OCI-LY7 (cell line): ENCODE results near the gene ANKS4B. TPM values are rescaled to one million over a fixed set of nuclear protein-coding genes. Genes with fewer than 3 reads are reported as not detected.
"Not testable (repeated sequence)": the region's sequence is repeated elsewhere in the genome, so short reads cannot be mapped to it uniquely, and the experiment has no call there.

ENCODE experiments used
- BruUV-seq: library from RNA; stranded (reverse); fragments of 400-500 nt; replicated peaks from 2 replicates; lab custom pipeline; 2021; lab: Mats Ljungman, UMichigan
- CTCF ChIA-PET: fragments of 300-600 bp; sonication (Branson Sonifier 250); formaldehyde crosslinking; loops from one replicate; lab custom pipeline; 2022; ENCODE audit warnings: antibody characterized with exemption; ENCODE audit not compliant: unreplicated experiment; lab: Charles Lee
- POLR2A ChIA-PET: fragments of 300-600 bp; sonication (Branson Sonifier 250); formaldehyde crosslinking; loops from one replicate; lab custom pipeline; 2022; ENCODE audit warnings: antibody characterized with exemption; lab: Charles Lee
- DNase-seq: peaks from one replicate; pipeline ENCODE4 v3.0.0-alpha.2; 2015; ENCODE audit warnings: low spot score
- H2AFZ ChIP-seq: fragments of 200-600 bp; sonication (generic), shearing (Covaris generic); 2 replicates; pipeline ENCODE4 v1.6.1; 2014; ENCODE audit warnings: mild to moderate bottlenecking, antibody characterized with exemption, low read length, moderate library complexity
- H3K27ac ChIP-seq: fragments of 200-600 bp; sonication (generic); 2 replicates; pipeline ENCODE4 v1.5.1; 2014; ENCODE audit warnings: mixed run types, low read depth, mild to moderate bottlenecking, moderate library complexity, low read length, inconsistent platforms; ENCODE audit not compliant: poor library complexity, severe bottlenecking
- H3K36me3 ChIP-seq: fragments of 200-600 bp; sonication (generic); 2 replicates; pipeline ENCODE4 v1.6.1; 2014; ENCODE audit warnings: mild to moderate bottlenecking, antibody characterized with exemption, low read length, moderate library complexity, mixed read lengths; ENCODE audit not compliant: insufficient read depth
- H3K4me1 ChIP-seq: fragments of 200-600 bp; sonication (generic); 2 replicates; pipeline ENCODE4 v1.5.1; 2014; ENCODE audit warnings: mild to moderate bottlenecking, low read length; ENCODE audit not compliant: insufficient read depth, poor library complexity, severe bottlenecking
- H3K4me2 ChIP-seq: fragments of 200-600 bp; sonication (generic); 2 replicates; pipeline ENCODE4 v1.6.1; 2014; ENCODE audit warnings: mild to moderate bottlenecking, low read length
- H3K4me3 ChIP-seq: fragments of 200-600 bp; sonication (generic); 2 replicates; pipeline ENCODE4 v1.5.1; 2014; ENCODE audit warnings: mild to moderate bottlenecking, low read depth, low read length; ENCODE audit not compliant: poor library complexity, severe bottlenecking
- H3K79me2 ChIP-seq: fragments of 200-600 bp; sonication (generic); 2 replicates; pipeline ENCODE4 v1.6.1; 2016; ENCODE audit warnings: low read depth, mild to moderate bottlenecking, low read length, moderate library complexity, mixed read lengths; ENCODE audit not compliant: insufficient read depth
- H3K9me2 ChIP-seq: fragments of 200-600 bp; sonication (generic); 2 replicates; pipeline ENCODE4 v1.6.1; 2016; ENCODE audit warnings: mild to moderate bottlenecking, low read length, mixed read lengths; ENCODE audit not compliant: insufficient read depth
- H3K9me3 ChIP-seq: fragments of 200-600 bp; sonication (generic); 2 replicates; pipeline ENCODE4 v1.6.1; 2014; ENCODE audit warnings: mild to moderate bottlenecking, mixed run types, low read length, mixed read lengths
- H4K20me1 ChIP-seq: fragments of 200-600 bp; sonication (generic); 2 replicates; pipeline ENCODE4 v1.6.1; 2014; ENCODE audit warnings: mild to moderate bottlenecking, antibody characterized with exemption, low read length, moderate library complexity, mixed read lengths; ENCODE audit not compliant: insufficient read depth
- EZH2phosphoT487 ChIP-seq: fragments of 200-600 bp; sonication (generic); IDR thresholded peaks from 2 replicates; pipeline ENCODE4 v1.6.1; 2018; ENCODE audit warnings: low read depth, borderline replicate concordance, mild to moderate bottlenecking, mixed run types, antibody characterized with exemption, low read length, moderate library complexity, mixed read lengths
- intact Hi-C: fragments of 100-400 bp; cut with micrococcal nuclease; formaldehyde crosslinking; loops from one replicate; pipeline ENCODE4 v1.10.0; 2022; ENCODE audit not compliant: unreplicated experiment
- total RNA-seq, 2 experiments: library from RNA; depleted of rRNA in 1 of 2; stranded (reverse); fragments of >200 nt in 1 of 2; shearing (Covaris generic) in 1 of 2; gene quantifications; 2 replicates each; pipeline ENCODE4 v1.2.3, GENCODE V29; 2014 to 2022
- TF ChIP-seq, protein P1 (sequence below): fragments of 200-600 bp; sonication (generic); conservative IDR thresholded peaks from 2 replicates; pipeline ENCODE4 v1.5.1; 2014; ENCODE audit warnings: mild to moderate bottlenecking, antibody characterized with exemption, low read length, moderate library complexity, mixed read lengths

ANKS4B gene
- total RNA-seq, 2 experiments from 2014 or later, result not detected

DNA sequence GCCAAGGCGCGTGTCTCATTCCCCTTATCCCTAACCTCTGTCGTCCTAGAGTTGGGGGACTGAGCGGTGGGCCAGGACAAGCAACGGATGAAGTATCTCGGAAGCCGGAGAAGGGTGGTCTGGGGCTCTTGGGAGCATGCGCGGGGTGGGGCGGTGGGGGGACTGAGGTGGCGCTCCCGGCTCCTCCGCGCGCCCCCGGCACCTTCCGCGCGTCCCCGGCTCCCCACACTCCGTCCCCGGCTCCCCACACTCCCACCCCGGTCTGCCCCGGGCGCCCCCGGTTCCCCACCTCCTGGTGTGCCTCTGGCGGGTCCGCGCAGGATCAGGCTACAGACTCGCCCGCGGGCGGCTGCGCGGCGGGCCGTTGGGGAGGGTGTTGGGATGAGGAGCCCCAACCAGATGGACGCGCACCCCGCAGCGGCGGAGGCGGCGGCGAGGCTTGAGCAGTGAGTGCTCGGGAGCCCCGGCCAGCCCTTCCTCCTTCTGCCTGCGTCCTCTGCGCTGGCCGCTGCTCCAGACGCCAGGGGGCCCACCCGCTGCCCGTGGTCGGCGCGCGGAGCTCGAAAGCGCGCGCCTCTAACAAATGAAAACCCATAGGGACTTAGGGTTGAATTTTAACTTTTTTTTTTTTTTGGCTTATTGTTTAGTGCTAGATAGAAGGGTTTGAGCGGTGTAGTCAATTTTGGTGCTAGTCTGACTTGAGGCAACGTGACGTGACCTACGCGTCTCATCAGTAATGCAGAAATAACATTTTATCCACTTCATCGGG is 50.2 kb downstream of the ANKS4B start:
- Histone ChIP-seq H3K4me1 (no peaks in the 10 kb centered on the region), H3K9me3 (0 out of 2 replicates have a peak, but pooled peaks cover 13% of the 10 kb centered on the region), H3K4me2 (no peak overlapping the region; the same call in 1 of the 2 replicates), H3K36me3 (no peaks in the 10 kb centered on the region), H2AFZ (no peak overlapping the region), H3K79me2 (no peaks in the 10 kb centered on the region), H3K4me3 (no peak overlapping the region), H3K27ac (no peak overlapping the region), H3K9me2 (no peaks in the 10 kb centered on the region), H4K20me1 (no peaks in the 10 kb centered on the region)
- no peak for TF ChIP-seq EZH2phosphoT487
- TF ChIP-seq, protein P1, sequence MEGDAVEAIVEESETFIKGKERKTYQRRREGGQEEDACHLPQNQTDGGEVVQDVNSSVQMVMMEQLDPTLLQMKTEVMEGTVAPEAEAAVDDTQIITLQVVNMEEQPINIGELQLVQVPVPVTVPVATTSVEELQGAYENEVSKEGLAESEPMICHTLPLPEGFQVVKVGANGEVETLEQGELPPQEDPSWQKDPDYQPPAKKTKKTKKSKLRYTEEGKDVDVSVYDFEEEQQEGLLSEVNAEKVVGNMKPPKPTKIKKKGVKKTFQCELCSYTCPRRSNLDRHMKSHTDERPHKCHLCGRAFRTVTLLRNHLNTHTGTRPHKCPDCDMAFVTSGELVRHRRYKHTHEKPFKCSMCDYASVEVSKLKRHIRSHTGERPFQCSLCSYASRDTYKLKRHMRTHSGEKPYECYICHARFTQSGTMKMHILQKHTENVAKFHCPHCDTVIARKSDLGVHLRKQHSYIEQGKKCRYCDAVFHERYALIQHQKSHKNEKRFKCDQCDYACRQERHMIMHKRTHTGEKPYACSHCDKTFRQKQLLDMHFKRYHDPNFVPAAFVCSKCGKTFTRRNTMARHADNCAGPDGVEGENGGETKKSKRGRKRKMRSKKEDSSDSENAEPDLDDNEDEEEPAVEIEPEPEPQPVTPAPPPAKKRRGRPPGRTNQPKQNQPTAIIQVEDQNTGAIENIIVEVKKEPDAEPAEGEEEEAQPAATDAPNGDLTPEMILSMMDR, result no peak
- DNase-seq, result no peak
- POLR2A ChIA-PET, result interaction anchor here (1.0 kb wide), 1 partner anchor 19 kb away, joined by 3 read pairs; no protein-coding TSS in a partner anchor
- intact Hi-C loops, result no loop called here
- BruUV-seq, result no TSS peak
- CTCF ChIA-PET, result no interaction called here

DNA sequence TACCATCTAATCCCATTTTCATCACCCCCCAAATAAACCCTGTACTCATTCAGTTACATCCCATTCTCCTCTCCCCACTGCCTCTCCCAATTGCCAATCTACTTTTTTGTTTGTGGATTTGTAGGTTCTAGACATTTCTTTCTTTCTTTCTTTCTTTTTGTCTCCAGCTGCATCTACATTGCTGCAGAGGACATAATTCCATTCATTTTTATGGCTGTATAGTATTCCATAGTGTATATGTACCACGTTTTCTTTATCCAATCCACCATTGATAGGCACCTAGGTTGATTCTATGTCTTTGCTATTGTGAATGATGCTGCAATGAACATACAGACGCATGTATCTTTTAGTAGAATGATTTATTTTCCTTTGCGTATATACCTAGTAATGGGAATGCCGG is 50.9 kb downstream of the ANKS4B start:
- no TSS peak for BruUV-seq
- intact Hi-C loops, result no loop called here
- H3K36me3 ChIP-seq, result no peaks in the 10 kb centered on the region
- H3K27ac ChIP-seq, result no peak overlapping the region
- no peak overlapping the region for H2AFZ ChIP-seq
- H3K9me2 ChIP-seq, result no peaks in the 10 kb centered on the region
- H3K4me1 ChIP-seq, result no peaks in the 10 kb centered on the region
- H3K4me3 ChIP-seq, result no peak overlapping the region
- DNase-seq, result no peak
- POLR2A ChIA-PET, result interaction anchor here (1.0 kb wide), 1 partner anchor 18 kb away, joined by 3 read pairs; no protein-coding TSS in a partner anchor
- H3K4me2 ChIP-seq, result no peak overlapping the region
- H3K9me3 ChIP-seq, result peaks cover 19% of the 10 kb centered on the region; the same call in 1 of the 2 replicates
- no peaks in the 10 kb centered on the region for H3K79me2 ChIP-seq
- CTCF ChIA-PET, result no interaction called here
- H4K20me1 ChIP-seq, result no peaks in the 10 kb centered on the region
- TF ChIP-seq, protein P1, result no peak
- TF ChIP-seq EZH2phosphoT487, result no peak

DNA sequence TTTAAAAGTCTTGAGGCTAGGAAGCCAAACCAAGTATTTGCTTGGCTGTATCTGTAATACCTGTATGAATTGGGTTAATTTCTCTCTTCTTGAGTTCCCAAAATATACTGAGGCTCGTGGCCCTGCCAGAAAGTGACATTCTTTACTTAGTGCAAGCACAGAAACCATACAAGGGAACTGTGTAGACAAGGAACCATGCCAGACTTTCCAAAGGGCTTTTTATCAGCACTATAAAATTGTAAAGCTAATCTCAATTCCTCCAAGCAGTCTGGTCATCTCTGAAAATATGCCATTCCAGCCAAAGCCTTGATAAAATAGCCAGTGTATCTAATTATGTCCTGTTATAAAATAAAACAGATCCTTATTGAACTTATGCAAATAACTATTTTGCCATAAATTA is 51.8 kb downstream of the ANKS4B start:
- ChIA-PET CTCF (no interaction called here), POLR2A (interaction anchor here (0.6 to 1.1 kb wide), 2 partner anchors 15 to 18 kb away, joined by 3 to 5 read pairs; no protein-coding TSS in a partner anchor)
- Histone ChIP-seq H3K9me3 (peaks cover 22% of the 10 kb centered on the region; the same call in 1 of the 2 replicates), H3K4me2 (no peak overlapping the region), H3K4me1 (no peaks in the 10 kb centered on the region), H2AFZ (no peak overlapping the region), H3K79me2 (no peaks in the 10 kb centered on the region), H4K20me1 (no peaks in the 10 kb centered on the region), H3K9me2 (no peaks in the 10 kb centered on the region), H3K27ac (no peak overlapping the region), H3K36me3 (no peaks in the 10 kb centered on the region), H3K4me3 (no peak overlapping the region)
- intact Hi-C loops, result no loop called here
- no TSS peak for BruUV-seq
- no peak for TF ChIP-seq EZH2phosphoT487
- TF ChIP-seq, protein P1, result no peak
- no peak for DNase-seq

DNA sequence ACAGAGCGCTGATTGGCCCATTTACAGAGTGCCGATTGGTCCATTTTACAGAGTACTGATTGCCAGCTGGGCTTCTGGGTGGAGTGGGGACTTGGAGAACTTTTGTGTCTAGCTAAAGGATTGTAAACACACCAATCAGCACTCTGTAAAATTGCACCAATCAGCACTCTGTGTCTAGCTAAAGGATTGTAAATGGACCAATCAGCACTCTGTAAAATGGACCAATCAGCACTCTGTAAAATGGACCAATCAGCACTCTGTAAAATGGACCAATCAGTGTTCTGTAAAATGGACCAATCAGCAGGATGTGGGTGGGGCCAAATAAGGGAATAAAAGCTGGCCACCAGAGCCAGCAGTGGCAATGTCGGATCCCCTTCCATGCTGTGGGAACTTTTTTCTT is 56.3 kb downstream of the ANKS4B start:
- H3K4me3 ChIP-seq, BruUV-seq, intact Hi-C loops: not testable (repeated sequence)

More for the DNA sequence above, 56.3 kb downstream of the ANKS4B start:
- H2AFZ ChIP-seq, H3K79me2 ChIP-seq, H3K27ac ChIP-seq, H4K20me1 ChIP-seq, H3K4me2 ChIP-seq, H3K36me3 ChIP-seq, H3K9me2 ChIP-seq, CTCF ChIA-PET, POLR2A ChIA-PET, H3K4me1 ChIP-seq, DNase-seq: not testable (repeated sequence)
- peaks cover 14% of the 10 kb centered on the region; the same call in 1 of the 2 replicates for H3K9me3 ChIP-seq
